ENCODE results near the gene NANOS3. TPM values are rescaled to one million over a fixed set of nuclear protein-coding genes. Genes with fewer than 3 reads are reported as not detected.

Gene NANOS3
- total RNA-seq, 1 donor from 2014 or later: not detected

GRCh38 chr19:13896227-13896626 is 19.3 kb downstream of the NANOS3 start:
- TF ChIP-seq CTCF (IDR thresholded peaks at IDR 0.05; ENCODE audit: insufficient read depth, low read length, poor library complexity, severe bottlenecking): no peak
- Histone ChIP-seq H3K4me3 (ENCODE audit: low read depth, low read length) (no peak overlapping the region), H3K36me3 (ENCODE audit: control insufficient read depth, insufficient read depth, low read length) (no peaks in the 10 kb centered on the region), H3K27me3 (ENCODE audit: control insufficient read depth, insufficient read depth, low read length) (no peaks in the 10 kb centered on the region)
- no peak for DNase-seq (ENCODE audit: low read depth)

- no peak for DNase-seq (ENCODE audit: low read depth)
- no peaks in the 10 kb centered on the region for H3K27me3 ChIP-seq (ENCODE audit: control insufficient read depth, insufficient read depth, low read length)
- no peak overlapping the region for H3K4me3 ChIP-seq (ENCODE audit: low read depth, low read length)
- no peak for TF ChIP-seq CTCF (IDR thresholded peaks at IDR 0.05; ENCODE audit: insufficient read depth, low read length, poor library complexity, severe bottlenecking)
- H3K36me3 ChIP-seq (ENCODE audit: control insufficient read depth, insufficient read depth, low read length): no peaks in the 10 kb centered on the region
These were observed 22.5 kb downstream of the NANOS3 start for GRCh38 chr19:13899393-13899792.

- DNase-seq (ENCODE audit: low read depth): no peak
- H3K27me3 ChIP-seq (ENCODE audit: control insufficient read depth, insufficient read depth, low read length): no peaks in the 10 kb centered on the region
- TF ChIP-seq CTCF (IDR thresholded peaks at IDR 0.05; ENCODE audit: insufficient read depth, low read length, poor library complexity, severe bottlenecking): no peak
- no peak overlapping the region for H3K4me3 ChIP-seq (ENCODE audit: low read depth, low read length)
- H3K36me3 ChIP-seq (ENCODE audit: control insufficient read depth, insufficient read depth, low read length): no peaks in the 10 kb centered on the region
These were observed 23.1 kb downstream of the NANOS3 start for GRCh38 chr19:13899912-13900584.

GRCh38 chr19:13902993-13903555 is 26.1 kb downstream of the NANOS3 start:
- H3K36me3 ChIP-seq (ENCODE audit: control insufficient read depth, insufficient read depth, low read length): no peaks in the 10 kb centered on the region
- no peak overlapping the region for H3K4me3 ChIP-seq (ENCODE audit: low read depth, low read length)
- peak; percentile 37 for TF ChIP-seq CTCF (IDR thresholded peaks at IDR 0.05; ENCODE audit: insufficient read depth, low read length, poor library complexity, severe bottlenecking)

GRCh38 chr19:13905634-13906520 is 28.9 kb downstream of the NANOS3 start, which contains the start of the genes BRME1 and CC2D1A:
Gene BRME1 (minus strand): TSS chr19:13906117. CDS start chr19:13904892, 1,225 bp downstream.
Gene CC2D1A (plus strand): TSS chr19:13906201. CDS start chr19:13906442, 241 bp downstream.
- DNase-seq (ENCODE audit: low read depth): peak; percentile 52
- peak within 1 kb of the TSS; percentile 86 for H3K4me3 ChIP-seq (ENCODE audit: low read depth, low read length)
- H3K36me3 ChIP-seq (ENCODE audit: control insufficient read depth, insufficient read depth, low read length): peaks cover 2% of the 10 kb centered on the region
- no peaks in the 10 kb centered on the region for H3K27me3 ChIP-seq (ENCODE audit: control insufficient read depth, insufficient read depth, low read length)
- no peak for TF ChIP-seq CTCF (IDR thresholded peaks at IDR 0.05; ENCODE audit: insufficient read depth, low read length, poor library complexity, severe bottlenecking)

More at GRCh38 chr19:13902993-13903555, 26.1 kb downstream of the NANOS3 start:
- H3K27me3 ChIP-seq (ENCODE audit: control insufficient read depth, insufficient read depth, low read length): no peaks in the 10 kb centered on the region
- no peak for DNase-seq (ENCODE audit: low read depth)
